GM21723 (cell line): Measurements from ENCODE around the gene UBA1.

Source experiments
- ATAC-seq: cut with Tn5 transposase; IDR thresholded peaks from one replicate; pipeline ENCODE4 v1.9.1; 2021; ENCODE audit warnings: mild to moderate bottlenecking, moderate library complexity; ENCODE audit not compliant: unreplicated experiment

Gene UBA1

GRCh38 chrX:47193475-47194193, at the start of gene UBA1:
Gene UBA1, plus strand, starts transcription at chrX:47193829. Its CDS starts 4,974 bp downstream, at chrX:47198803.
- peak; percentile 82 for ATAC-seq

- ATAC-seq, result peak; percentile 24
These were observed 49.6 kb upstream of the UBA1 start for GRCh38 chrX:47143894-47144625.

- peak; percentile 88 for ATAC-seq
These were observed 48.8 kb upstream of the UBA1 start, which contains the start of the genes NDUFB11 and RBM10 for GRCh38 chrX:47144626-47145394. Gene NDUFB11, minus strand, starts transcription at chrX:47144702. Its CDS starts 23 bp downstream, at chrX:47144679. Gene RBM10, plus strand, starts transcription at chrX:47145221. Its CDS starts 2,261 bp downstream, at chrX:47147482.

GRCh38 chrX:47145395-47146120, 48.1 kb upstream of the UBA1 start:
- peak; percentile 14 for ATAC-seq

GRCh38 chrX:47146121-47146935, 47.3 kb upstream of the UBA1 start:
- ATAC-seq, result no peak

- no peak for ATAC-seq
These were observed 46.4 kb upstream of the UBA1 start for GRCh38 chrX:47146936-47147859.

GRCh38 chrX:47148946-47149345, 44.7 kb upstream of the UBA1 start:
- ATAC-seq, result no peak

- ATAC-seq, result no peak
These were observed 42.2 kb upstream of the UBA1 start for GRCh38 chrX:47151435-47151834.

GRCh38 chrX:47156611-47157520, 36.8 kb upstream of the UBA1 start:
- ATAC-seq, result no peak

- ATAC-seq, result no peak
These were observed 35.5 kb upstream of the UBA1 start for GRCh38 chrX:47158131-47158530.

GRCh38 chrX:47158781-47159180, 34.8 kb upstream of the UBA1 start:
- no peak for ATAC-seq

- no peak for ATAC-seq
These were observed 32.8 kb upstream of the UBA1 start for GRCh38 chrX:47160781-47161180.

GRCh38 chrX:47162927-47163583, 30.6 kb upstream of the UBA1 start:
- ATAC-seq, result no peak

- no peak for ATAC-seq
These were observed 29.2 kb upstream of the UBA1 start for GRCh38 chrX:47164420-47164819.

GRCh38 chrX:47166126-47166525, 27.5 kb upstream of the UBA1 start:
- ATAC-seq, result no peak

GRCh38 chrX:47168495-47169073, 25.0 kb upstream of the UBA1 start:
- no peak for ATAC-seq

GRCh38 chrX:47169273-47169672, 24.4 kb upstream of the UBA1 start:
- ATAC-seq, result no peak
